NOMO-1 (cell line): ENCODE data around the gene SCNN1G.
"Not testable (repeated sequence)": the region's sequence is repeated elsewhere in the genome, so short reads cannot be mapped to it uniquely, and the experiment has no call there.

Experiments used
- DNase-seq, 2 experiments: peaks; one replicate each; lab custom pipeline; 2025; ENCODE audit not compliant: unreplicated experiment in 2 of 2; lab: John Stamatoyannopoulos, UW

Gene SCNN1G

GRCh38 chr16:23248261-23249194, 66.0 kb downstream of the SCNN1G start:
- DNase-seq = no peak

GRCh38 chr16:23249830-23250229, 67.3 kb downstream of the SCNN1G start:
- no peak for DNase-seq

- peak in 1 of 2 experiments; percentile 8 for DNase-seq
These were observed 69.8 kb downstream of the SCNN1G start for GRCh38 chr16:23252310-23252709.

- DNase-seq = not testable (repeated sequence)
These were observed 71.1 kb downstream of the SCNN1G start for GRCh38 chr16:23253650-23254049.

GRCh38 chr16:23254338-23254737, 71.8 kb downstream of the SCNN1G start:
- peak in 1 of 2 experiments; percentile 25 for DNase-seq

GRCh38 chr16:23255000-23255399, 72.5 kb downstream of the SCNN1G start:
- DNase-seq = no peak

- DNase-seq = no peak
These were observed 73.9 kb downstream of the SCNN1G start for GRCh38 chr16:23256440-23256839.

GRCh38 chr16:23257682-23258081, 75.1 kb downstream of the SCNN1G start:
- no peak for DNase-seq

GRCh38 chr16:23258919-23259237, 76.3 kb downstream of the SCNN1G start:
- DNase-seq = no peak
